ENCODE measurements around the gene RTF2.

Gene RTF2

DNA sequence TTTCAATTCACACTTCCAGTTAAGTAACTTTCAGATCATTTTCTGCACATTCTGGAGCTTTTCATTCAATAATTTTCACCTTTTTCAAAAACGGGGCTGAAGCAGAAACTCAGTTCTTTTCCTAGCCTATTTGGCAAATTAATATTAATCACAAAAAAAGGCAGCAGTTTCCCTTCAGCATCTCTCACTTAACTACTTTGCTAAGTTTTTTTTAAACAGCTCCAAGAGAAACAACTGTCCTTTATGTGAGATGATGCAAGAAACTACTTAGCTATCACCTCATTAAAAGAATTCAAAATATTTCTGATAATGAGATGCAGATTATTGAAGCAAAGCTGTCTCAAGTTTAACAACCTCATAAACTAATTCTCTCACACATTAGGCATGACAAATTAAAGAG is 44.5 kb upstream of the RTF2 start:
- H3K4me3 ChIP-seq (ENCODE audit: control insufficient read depth, low read depth, low read length), result no peak overlapping the region
- DNase-seq (ENCODE audit: low read depth), result no peak
- TF ChIP-seq, protein P1, sequence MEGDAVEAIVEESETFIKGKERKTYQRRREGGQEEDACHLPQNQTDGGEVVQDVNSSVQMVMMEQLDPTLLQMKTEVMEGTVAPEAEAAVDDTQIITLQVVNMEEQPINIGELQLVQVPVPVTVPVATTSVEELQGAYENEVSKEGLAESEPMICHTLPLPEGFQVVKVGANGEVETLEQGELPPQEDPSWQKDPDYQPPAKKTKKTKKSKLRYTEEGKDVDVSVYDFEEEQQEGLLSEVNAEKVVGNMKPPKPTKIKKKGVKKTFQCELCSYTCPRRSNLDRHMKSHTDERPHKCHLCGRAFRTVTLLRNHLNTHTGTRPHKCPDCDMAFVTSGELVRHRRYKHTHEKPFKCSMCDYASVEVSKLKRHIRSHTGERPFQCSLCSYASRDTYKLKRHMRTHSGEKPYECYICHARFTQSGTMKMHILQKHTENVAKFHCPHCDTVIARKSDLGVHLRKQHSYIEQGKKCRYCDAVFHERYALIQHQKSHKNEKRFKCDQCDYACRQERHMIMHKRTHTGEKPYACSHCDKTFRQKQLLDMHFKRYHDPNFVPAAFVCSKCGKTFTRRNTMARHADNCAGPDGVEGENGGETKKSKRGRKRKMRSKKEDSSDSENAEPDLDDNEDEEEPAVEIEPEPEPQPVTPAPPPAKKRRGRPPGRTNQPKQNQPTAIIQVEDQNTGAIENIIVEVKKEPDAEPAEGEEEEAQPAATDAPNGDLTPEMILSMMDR (IDR thresholded peaks at IDR 0.05; ENCODE audit: control insufficient read depth, insufficient read depth, low read depth, low read length, missing control alignments), result no peak

DNA sequence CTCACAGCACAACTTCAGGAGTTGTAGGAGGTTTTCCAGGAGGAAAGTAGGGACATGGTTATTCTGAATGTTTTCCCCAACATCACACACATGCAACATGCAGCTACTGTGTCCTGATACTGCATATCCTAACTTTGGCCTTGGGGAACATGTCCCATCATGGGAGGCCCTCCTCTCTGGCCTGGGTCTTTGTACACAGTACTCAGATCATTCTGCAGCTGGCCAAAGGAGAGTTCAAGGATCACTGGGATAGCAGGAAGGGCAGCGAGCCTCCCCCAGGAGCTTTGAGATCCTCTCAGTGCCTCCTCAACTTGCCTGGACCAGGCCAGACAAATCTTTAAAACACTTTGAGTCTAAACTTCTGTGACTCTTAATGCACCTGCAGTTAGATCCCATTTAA is 43.5 kb upstream of the RTF2 start:
- TF ChIP-seq, protein P1 (IDR thresholded peaks at IDR 0.05; ENCODE audit: control insufficient read depth, insufficient read depth, low read depth, low read length, missing control alignments), result no peak
- H3K4me3 ChIP-seq (ENCODE audit: control insufficient read depth, low read depth, low read length), result no peak overlapping the region
- no peak for DNase-seq (ENCODE audit: low read depth)

DNA sequence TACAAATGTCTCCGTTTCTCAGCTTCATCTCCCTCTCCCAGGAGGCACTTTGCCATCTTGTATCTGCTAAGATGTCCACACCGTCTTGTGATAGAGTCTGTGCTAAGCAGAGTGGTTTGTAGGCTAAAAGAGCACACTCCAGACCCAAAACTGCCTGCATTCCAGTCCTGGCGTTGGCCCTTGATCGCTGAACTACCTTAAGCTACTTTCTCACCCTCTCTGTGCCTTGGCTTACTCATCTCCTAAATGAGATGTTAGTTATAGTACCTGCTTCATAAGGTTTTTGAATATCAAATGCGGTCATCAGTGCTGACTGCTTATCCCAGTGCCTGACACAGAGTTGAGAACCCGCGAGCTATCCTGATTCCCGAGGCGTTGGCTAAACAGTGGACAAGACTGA is 42.4 kb upstream of the RTF2 start:
- TF ChIP-seq, protein P1 (IDR thresholded peaks at IDR 0.05; ENCODE audit: control insufficient read depth, insufficient read depth, low read depth, low read length, missing control alignments), result no peak
- DNase-seq (ENCODE audit: low read depth), result no peak
- no peak overlapping the region for H3K4me3 ChIP-seq (ENCODE audit: control insufficient read depth, low read depth, low read length)

DNA sequence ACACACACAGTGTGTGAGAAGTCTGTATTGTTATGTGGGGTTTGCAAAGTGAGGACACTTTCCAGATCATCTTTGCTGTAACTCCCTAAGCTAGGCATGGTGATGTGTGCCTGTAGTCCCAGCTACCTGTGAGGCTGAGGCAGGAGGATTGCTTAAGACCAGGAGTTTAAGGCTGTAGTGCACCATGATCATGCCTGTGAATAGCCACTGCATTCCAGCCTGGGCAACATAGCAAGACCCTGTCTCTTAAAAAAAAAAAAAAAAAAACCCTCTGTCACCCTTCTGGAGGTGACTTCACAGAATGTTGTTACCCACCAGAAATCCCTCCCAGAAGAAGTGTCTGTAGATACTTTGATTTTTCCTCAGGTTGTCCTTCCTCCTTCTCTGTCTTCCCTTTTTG is 41.5 kb upstream of the RTF2 start:
- no peak for DNase-seq (ENCODE audit: low read depth)
- H3K4me3 ChIP-seq (ENCODE audit: control insufficient read depth, low read depth, low read length), result no peak overlapping the region
- TF ChIP-seq, protein P1 (IDR thresholded peaks at IDR 0.05; ENCODE audit: control insufficient read depth, insufficient read depth, low read depth, low read length, missing control alignments), result no peak

GRCh38 chr20:56427797-56428196 is 40.6 kb upstream of the RTF2 start:
- TF ChIP-seq, protein P1 (IDR thresholded peaks at IDR 0.05; ENCODE audit: control insufficient read depth, insufficient read depth, low read depth, low read length, missing control alignments), result no peak
- no peak for DNase-seq (ENCODE audit: low read depth)
- no peak overlapping the region for H3K4me3 ChIP-seq (ENCODE audit: control insufficient read depth, low read depth, low read length)

DNA sequence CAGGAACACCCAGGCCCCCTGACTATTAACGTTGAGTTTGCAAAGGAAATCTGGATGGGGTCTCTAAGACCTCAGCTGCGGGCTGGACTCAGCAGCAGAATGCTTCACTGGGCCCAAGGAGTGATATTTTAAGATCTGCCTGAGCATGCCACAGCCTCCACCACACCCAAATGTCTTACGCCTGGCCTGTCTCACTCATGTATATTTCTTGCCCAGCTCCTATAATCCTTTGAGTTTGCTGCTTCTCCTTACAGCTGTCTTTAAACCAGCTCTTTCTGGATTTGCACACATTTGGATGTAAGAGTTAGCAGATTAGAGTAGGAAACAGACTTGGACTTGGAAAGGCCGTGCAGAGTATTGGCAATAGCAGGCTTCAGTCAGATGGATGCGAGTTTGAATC is 40.0 kb upstream of the RTF2 start:
- TF ChIP-seq, protein P1 (IDR thresholded peaks at IDR 0.05; ENCODE audit: control insufficient read depth, insufficient read depth, low read depth, low read length, missing control alignments), result no peak
- DNase-seq (ENCODE audit: low read depth), result no peak
- no peak overlapping the region for H3K4me3 ChIP-seq (ENCODE audit: control insufficient read depth, low read depth, low read length)

GRCh38 chr20:56428881-56429280 is 39.5 kb upstream of the RTF2 start:
- TF ChIP-seq, protein P1 (IDR thresholded peaks at IDR 0.05; ENCODE audit: control insufficient read depth, insufficient read depth, low read depth, low read length, missing control alignments), result no peak
- no peak overlapping the region for H3K4me3 ChIP-seq (ENCODE audit: control insufficient read depth, low read depth, low read length)
- DNase-seq (ENCODE audit: low read depth), result no peak
